ENCODE results near the gene PPFIA1. TPM values are rescaled to one million over a fixed set of nuclear protein-coding genes. Genes with fewer than 3 reads are reported as not detected.
A peak's percentile ranks its signal among the peaks of the same experiment; 100 is the strongest.

PPFIA1 gene
- total RNA-seq, 1 experiment from 2014 or later = 75.1 TPM

GRCh38 chr11:70381350-70381749 is 110.9 kb downstream of the PPFIA1 start:
- peaks cover 35% of the 10 kb centered on the region for H3K4me1 Mint-ChIP-seq
- H3K36me3 Mint-ChIP-seq = peaks cover 51% of the 10 kb centered on the region
- TF ChIP-seq CDX4 (CRISPR knock-in tag; IDR thresholded peaks at IDR 0.05; ENCODE audit: borderline replicate concordance) (no peak), HMGA2 (CRISPR knock-in tag; IDR thresholded peaks at IDR 0.05) (no peak), IRF2 (CRISPR knock-in tag; IDR thresholded peaks at IDR 0.05; ENCODE audit: borderline replicate concordance, low read depth) (no peak), E2F1 (CRISPR knock-in tag; IDR thresholded peaks at IDR 0.05) (no peak), NR3C1 (CRISPR knock-in tag; conservative IDR thresholded peaks at IDR 0.05; ENCODE audit: low read depth) (no peak)
- DNase-seq (ENCODE audit: low spot score) (no peak), ATAC-seq (no peak)
- H3K4me3 Mint-ChIP-seq = no peak overlapping the region
- ChIA-PET CTCF (no interaction called here), POLR2A (no interaction called here)
- H3K27ac Mint-ChIP-seq = peak overlapping the region; percentile 54
- H3K27me3 Mint-ChIP-seq (ENCODE audit: low read depth) = no peaks in the 10 kb centered on the region
- no peaks in the 10 kb centered on the region for H3K9me3 Mint-ChIP-seq

- H3K4me3 Mint-ChIP-seq = no peak overlapping the region
- H3K27me3 Mint-ChIP-seq (ENCODE audit: low read depth) = no peaks in the 10 kb centered on the region
- POLR2A ChIA-PET = no interaction called here
- TF ChIP-seq ZBTB21 (CRISPR knock-in tag; IDR thresholded peaks at IDR 0.05; ENCODE audit: borderline replicate concordance) (no peak), CREM (CRISPR knock-in tag; IDR thresholded peaks at IDR 0.05) (no peak), SMAD4 (CRISPR knock-in tag; IDR thresholded peaks at IDR 0.05) (no peak), MAX (CRISPR knock-in tag; IDR thresholded peaks at IDR 0.05) (no peak), FOXK1 (CRISPR knock-in tag; IDR thresholded peaks at IDR 0.05) (no peak), HMGXB4 (CRISPR knock-in tag; IDR thresholded peaks at IDR 0.05) (no peak), FOXP4 (CRISPR knock-in tag; IDR thresholded peaks at IDR 0.05) (no peak), FOXJ3 (CRISPR knock-in tag; IDR thresholded peaks at IDR 0.05; ENCODE audit: borderline replicate concordance) (no peak), NFATC4 (CRISPR knock-in tag; IDR thresholded peaks at IDR 0.05) (no peak), ZNF512 (CRISPR knock-in tag; IDR thresholded peaks at IDR 0.05; ENCODE audit: borderline replicate concordance) (no peak), USF2 (CRISPR knock-in tag; IDR thresholded peaks at IDR 0.05) (no peak), ZNF317 (CRISPR knock-in tag; IDR thresholded peaks at IDR 0.05; ENCODE audit: borderline replicate concordance, low read depth) (no peak), TCF7 (CRISPR knock-in tag; IDR thresholded peaks at IDR 0.05; ENCODE audit: low read depth) (no peak), ZNF416 (CRISPR knock-in tag; IDR thresholded peaks at IDR 0.05) (no peak), JAZF1 (CRISPR knock-in tag; IDR thresholded peaks at IDR 0.05) (no peak), GABPB1 (CRISPR knock-in tag; IDR thresholded peaks at IDR 0.05) (no peak), ZNF423 (CRISPR knock-in tag; IDR thresholded peaks at IDR 0.05) (no peak), ZSCAN18 (CRISPR knock-in tag; IDR thresholded peaks at IDR 0.05) (no peak)
- H3K36me3 Mint-ChIP-seq = peaks cover 48% of the 10 kb centered on the region
- no peak for DNase-seq (ENCODE audit: low spot score)
- H3K9me3 Mint-ChIP-seq = no peaks in the 10 kb centered on the region
- CTCF ChIA-PET = no interaction called here
- peaks cover 35% of the 10 kb centered on the region for H3K4me1 Mint-ChIP-seq
- ATAC-seq = peak; percentile 71
- H3K27ac Mint-ChIP-seq = peak overlapping the region; percentile 54
Observed at GRCh38 chr11:70381872-70382861, 111.7 kb downstream of the PPFIA1 start.

Data from WTC11 (cell line).